GM12874 (cell line): Measurements from ENCODE around the gene OR7C2.

ENCODE experiments used
- TF ChIP-seq, protein P1 (sequence below): IDR thresholded peaks from 2 replicates; pipeline ENCODE4 v1.5.1; 2011; ENCODE audit warnings: low read depth, mild to moderate bottlenecking, control low read depth, low read length, moderate library complexity; ENCODE audit not compliant: insufficient read depth

The OR7C2 gene

DNA sequence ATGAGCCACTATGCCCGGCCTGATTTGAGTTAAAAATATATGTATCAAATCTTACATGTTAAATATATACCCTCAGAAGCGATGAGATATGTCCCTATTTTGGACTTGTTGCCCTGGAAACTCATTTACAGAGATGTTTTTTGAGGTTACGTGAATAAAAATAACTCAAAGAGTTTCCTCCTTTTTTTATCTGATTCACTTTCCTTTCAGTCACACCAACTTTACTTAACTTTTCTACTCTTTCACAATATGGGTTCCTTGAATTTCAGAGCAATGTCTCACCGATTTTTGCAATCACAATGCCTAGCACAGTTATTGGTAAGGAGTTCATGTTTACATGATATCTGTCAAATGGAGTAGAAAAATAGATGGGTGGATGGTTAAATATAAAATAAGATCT lies 2.3 kb downstream of the OR7C2 start:
- TF ChIP-seq, protein P1, sequence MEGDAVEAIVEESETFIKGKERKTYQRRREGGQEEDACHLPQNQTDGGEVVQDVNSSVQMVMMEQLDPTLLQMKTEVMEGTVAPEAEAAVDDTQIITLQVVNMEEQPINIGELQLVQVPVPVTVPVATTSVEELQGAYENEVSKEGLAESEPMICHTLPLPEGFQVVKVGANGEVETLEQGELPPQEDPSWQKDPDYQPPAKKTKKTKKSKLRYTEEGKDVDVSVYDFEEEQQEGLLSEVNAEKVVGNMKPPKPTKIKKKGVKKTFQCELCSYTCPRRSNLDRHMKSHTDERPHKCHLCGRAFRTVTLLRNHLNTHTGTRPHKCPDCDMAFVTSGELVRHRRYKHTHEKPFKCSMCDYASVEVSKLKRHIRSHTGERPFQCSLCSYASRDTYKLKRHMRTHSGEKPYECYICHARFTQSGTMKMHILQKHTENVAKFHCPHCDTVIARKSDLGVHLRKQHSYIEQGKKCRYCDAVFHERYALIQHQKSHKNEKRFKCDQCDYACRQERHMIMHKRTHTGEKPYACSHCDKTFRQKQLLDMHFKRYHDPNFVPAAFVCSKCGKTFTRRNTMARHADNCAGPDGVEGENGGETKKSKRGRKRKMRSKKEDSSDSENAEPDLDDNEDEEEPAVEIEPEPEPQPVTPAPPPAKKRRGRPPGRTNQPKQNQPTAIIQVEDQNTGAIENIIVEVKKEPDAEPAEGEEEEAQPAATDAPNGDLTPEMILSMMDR, result no peak

DNA sequence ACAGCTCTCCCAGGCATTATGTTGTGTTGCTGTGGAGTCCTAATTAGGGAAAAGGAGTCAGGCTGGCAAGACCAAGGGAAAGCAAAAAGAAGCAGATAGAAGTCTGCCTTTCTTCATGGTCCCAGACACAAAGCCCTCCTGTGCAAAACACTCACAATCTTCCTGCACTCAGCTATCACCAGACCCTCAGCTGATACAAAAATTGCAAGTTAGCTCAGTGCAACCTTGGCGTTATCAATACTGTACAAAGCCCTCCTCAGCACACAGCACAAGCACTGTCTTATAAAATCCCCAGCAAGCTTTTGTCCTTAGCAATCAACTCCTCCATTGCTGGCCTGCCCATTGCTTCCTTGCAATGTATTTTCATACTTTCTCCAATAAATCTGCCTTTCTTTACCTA lies 3.2 kb downstream of the OR7C2 start:
- TF ChIP-seq, protein P1, result no peak

- TF ChIP-seq, protein P1, result no peak
Observed at GRCh38 chr19:14949876-14950275, 8.6 kb downstream of the OR7C2 start.

- TF ChIP-seq, protein P1, result no peak
Observed at GRCh38 chr19:14950421-14950820, 9.1 kb downstream of the OR7C2 start.

DNA sequence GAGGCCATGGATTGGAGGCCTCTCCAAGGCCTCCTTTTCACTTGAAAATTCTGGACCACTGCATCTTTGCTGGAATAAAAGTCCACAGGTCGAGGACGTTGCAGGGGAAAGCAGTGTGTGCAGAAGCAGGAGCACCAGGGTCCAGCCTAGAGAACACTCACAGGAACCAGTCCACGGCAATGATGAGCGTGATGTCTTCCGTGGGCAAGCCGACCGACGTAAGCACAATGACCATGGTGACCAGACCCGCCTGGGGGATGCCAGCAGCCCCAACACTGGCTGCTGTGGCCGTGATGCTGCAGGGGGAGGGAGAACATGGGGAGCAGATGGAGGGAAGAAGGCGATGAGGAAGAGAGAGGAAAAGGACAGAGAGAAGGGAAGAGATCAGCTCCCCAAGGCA lies 11.5 kb downstream of the OR7C2 start:
- TF ChIP-seq, protein P1, result no peak

- TF ChIP-seq, protein P1, result no peak
Observed at GRCh38 chr19:14954071-14954655, 12.9 kb downstream of the OR7C2 start.

DNA sequence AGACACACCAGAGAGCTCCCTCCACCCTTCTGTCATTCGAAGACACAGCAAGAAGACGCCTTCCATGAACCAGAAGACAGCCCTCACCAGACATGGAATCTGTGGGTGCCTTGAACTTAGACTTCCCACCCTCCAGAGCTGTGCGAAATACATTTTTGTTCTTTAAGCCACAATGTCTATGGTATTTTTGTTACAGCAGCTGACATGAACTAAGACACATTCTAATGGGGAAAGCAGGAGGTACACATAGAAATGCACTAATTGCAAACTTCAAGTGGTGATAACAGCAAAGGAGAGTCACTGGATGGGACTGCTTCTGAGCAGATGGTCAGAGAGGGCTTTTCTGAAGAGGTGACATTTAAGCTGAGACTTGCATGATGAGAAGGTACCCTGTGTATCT lies 16.2 kb downstream of the OR7C2 start:
- TF ChIP-seq, protein P1, result no peak
